GM18505 (cell line): Measurements from ENCODE around the gene SCEL.

Experiments
- ATAC-seq: cut with Tn5 transposase; IDR thresholded peaks from one replicate; pipeline ENCODE4 v1.9.1; 2021; ENCODE audit not compliant: unreplicated experiment
- POLR2A ChIP-seq: IDR thresholded peaks from 4 replicates; pipeline ENCODE4 v1.6.1; 2011; ENCODE audit warnings: borderline replicate concordance; ENCODE audit not compliant: insufficient read depth, insufficient read length; ENCODE audit errors: extremely low read depth

The SCEL gene

DNA sequence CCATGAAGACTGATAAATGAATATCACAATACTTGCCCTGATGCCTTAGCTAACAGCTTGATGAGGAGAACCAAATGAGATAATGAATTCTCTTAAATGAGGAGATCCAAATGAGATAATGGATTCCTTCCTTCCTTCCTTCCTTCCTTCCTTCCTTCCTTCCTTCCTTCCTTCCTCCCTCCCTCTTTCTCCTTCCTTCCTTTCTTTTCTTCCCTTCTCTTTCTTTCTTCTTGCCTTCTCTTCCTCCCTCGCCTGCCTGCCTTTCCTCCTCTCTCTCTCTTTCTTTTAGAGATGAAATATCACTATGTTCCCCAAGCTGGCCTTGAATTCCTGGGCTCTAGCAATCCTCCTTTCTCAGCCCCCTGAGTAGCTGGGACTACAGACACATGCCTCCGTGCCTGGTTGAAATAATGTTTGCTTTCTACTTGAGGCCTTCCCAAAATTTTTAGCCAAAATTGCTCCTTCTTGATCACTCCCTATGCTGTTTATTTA lies 158.0 kb downstream of the SCEL start:
- no peak for ATAC-seq
- no peak for TF ChIP-seq POLR2A
